ENCODE results near the gene NPAS3.

GRCh38 chr14:33515899-33516298 lies 577.2 kb downstream of the NPAS3 start:
- TF ChIP-seq CTCF (IDR thresholded peaks at IDR 0.05; ENCODE audit: borderline replicate concordance, extremely low read depth, low read length, poor library complexity, severe bottlenecking), result no peak
- no peak for TF ChIP-seq EZH2 (IDR thresholded peaks at IDR 0.05; ENCODE audit: borderline replicate concordance, low read depth, low read length, severe bottlenecking)

Measured in DND-41 (cell line).